Hepatocyte (in vitro differentiated cells): ENCODE data around the gene PXDN.
"Not testable (repeated sequence)": the region's sequence is repeated elsewhere in the genome, so short reads cannot be mapped to it uniquely, and the experiment has no call there.

Experiments used
- EZH2phosphoT487 ChIP-seq: fragments of 200-600 bp; sonication (generic); IDR thresholded peaks from one replicate; pipeline ENCODE4 v1.6.1; 2018; ENCODE audit warnings: antibody characterized with exemption, mild to moderate bottlenecking, low read depth, moderate library complexity; ENCODE audit not compliant: unreplicated experiment, severe bottlenecking
- TF ChIP-seq, protein P1 (sequence below): fragments of 200-600 bp; sonication (generic); IDR thresholded peaks from 2 replicates; pipeline ENCODE4 v1.5.1; 2016; ENCODE audit warnings: antibody characterized with exemption, mild to moderate bottlenecking; ENCODE audit not compliant: poor library complexity

DNA sequence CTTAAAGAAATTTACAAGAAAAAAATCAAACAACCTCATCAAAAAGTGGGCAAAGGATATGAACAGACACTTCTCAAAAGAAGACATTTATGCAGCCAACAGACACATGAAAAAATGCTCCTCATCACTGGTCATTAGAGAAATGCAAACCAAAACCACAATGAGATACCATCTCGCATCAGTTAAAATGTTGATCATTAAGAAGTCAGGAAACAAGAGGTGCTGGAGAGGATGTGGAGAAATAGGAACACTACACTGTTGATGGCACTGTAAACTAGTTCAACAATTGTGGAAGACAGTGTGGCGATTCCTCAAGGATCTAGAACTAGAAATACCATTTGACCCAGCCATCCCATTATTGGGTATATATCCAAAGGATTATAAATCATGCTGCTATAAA lies 20.9 kb upstream of the PXDN start:
- TF ChIP-seq, protein P1, sequence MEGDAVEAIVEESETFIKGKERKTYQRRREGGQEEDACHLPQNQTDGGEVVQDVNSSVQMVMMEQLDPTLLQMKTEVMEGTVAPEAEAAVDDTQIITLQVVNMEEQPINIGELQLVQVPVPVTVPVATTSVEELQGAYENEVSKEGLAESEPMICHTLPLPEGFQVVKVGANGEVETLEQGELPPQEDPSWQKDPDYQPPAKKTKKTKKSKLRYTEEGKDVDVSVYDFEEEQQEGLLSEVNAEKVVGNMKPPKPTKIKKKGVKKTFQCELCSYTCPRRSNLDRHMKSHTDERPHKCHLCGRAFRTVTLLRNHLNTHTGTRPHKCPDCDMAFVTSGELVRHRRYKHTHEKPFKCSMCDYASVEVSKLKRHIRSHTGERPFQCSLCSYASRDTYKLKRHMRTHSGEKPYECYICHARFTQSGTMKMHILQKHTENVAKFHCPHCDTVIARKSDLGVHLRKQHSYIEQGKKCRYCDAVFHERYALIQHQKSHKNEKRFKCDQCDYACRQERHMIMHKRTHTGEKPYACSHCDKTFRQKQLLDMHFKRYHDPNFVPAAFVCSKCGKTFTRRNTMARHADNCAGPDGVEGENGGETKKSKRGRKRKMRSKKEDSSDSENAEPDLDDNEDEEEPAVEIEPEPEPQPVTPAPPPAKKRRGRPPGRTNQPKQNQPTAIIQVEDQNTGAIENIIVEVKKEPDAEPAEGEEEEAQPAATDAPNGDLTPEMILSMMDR, result not testable (repeated sequence)
- TF ChIP-seq EZH2phosphoT487, result not testable (repeated sequence)
